ENCODE data around the gene GNA15.

GNA15 gene

GRCh38 chr19:3122512-3122870 is 13.3 kb upstream of the GNA15 start:
- no peak for TF ChIP-seq CTCF (conservative IDR thresholded peaks at IDR 0.05; ENCODE audit: low read depth, low read length)
- no peak overlapping the region for H3K4me3 ChIP-seq (ENCODE audit: low read length)
- DNase-seq (ENCODE audit: low read depth) = no peak

GRCh38 chr19:3123088-3123721 is 12.6 kb upstream of the GNA15 start:
- TF ChIP-seq CTCF (conservative IDR thresholded peaks at IDR 0.05; ENCODE audit: low read depth, low read length) = no peak
- no peak for DNase-seq (ENCODE audit: low read depth)
- H3K4me3 ChIP-seq (ENCODE audit: low read length) = no peak overlapping the region

- no peak overlapping the region for H3K4me3 ChIP-seq (ENCODE audit: low read length)
- DNase-seq (ENCODE audit: low read depth) = no peak
- TF ChIP-seq CTCF (conservative IDR thresholded peaks at IDR 0.05; ENCODE audit: low read depth, low read length) = no peak
Measured at GRCh38 chr19:3123956-3124355, 11.9 kb upstream of the GNA15 start.

GRCh38 chr19:3124630-3125029 is 11.2 kb upstream of the GNA15 start:
- no peak for DNase-seq (ENCODE audit: low read depth)
- TF ChIP-seq CTCF (conservative IDR thresholded peaks at IDR 0.05; ENCODE audit: low read depth, low read length) = no peak
- H3K4me3 ChIP-seq (ENCODE audit: low read length) = no peak overlapping the region

GRCh38 chr19:3125900-3126524 is 9.8 kb upstream of the GNA15 start:
- TF ChIP-seq CTCF (conservative IDR thresholded peaks at IDR 0.05; ENCODE audit: low read depth, low read length) = peak; percentile 88
- DNase-seq (ENCODE audit: low read depth) = no peak
- H3K4me3 ChIP-seq (ENCODE audit: low read length) = no peak overlapping the region

GRCh38 chr19:3129112-3129511 is 6.7 kb upstream of the GNA15 start:
- DNase-seq (ENCODE audit: low read depth) = no peak
- no peak overlapping the region for H3K4me3 ChIP-seq (ENCODE audit: low read length)
- peak; percentile 62 for TF ChIP-seq CTCF (conservative IDR thresholded peaks at IDR 0.05; ENCODE audit: low read depth, low read length)

GRCh38 chr19:3131168-3131567 is 4.7 kb upstream of the GNA15 start:
- H3K4me3 ChIP-seq (ENCODE audit: low read length) = no peak overlapping the region
- no peak for DNase-seq (ENCODE audit: low read depth)
- no peak for TF ChIP-seq CTCF (conservative IDR thresholded peaks at IDR 0.05; ENCODE audit: low read depth, low read length)

Measured in retinal pigment epithelial cell (primary cell).